OCI-LY7 (cell line): ENCODE measurements around the gene CCT7. TPM values are rescaled to one million over a fixed set of nuclear protein-coding genes. Genes with fewer than 3 reads are reported as not detected.

Experiments used
- BruUV-seq: library from RNA; stranded (reverse); fragments of 400-500 nt; replicated peaks from 2 replicates; lab custom pipeline; 2021; lab: Mats Ljungman, UMichigan
- CTCF ChIA-PET: fragments of 300-600 bp; sonication (Branson Sonifier 250); formaldehyde crosslinking; loops from one replicate; lab custom pipeline; 2022; ENCODE audit warnings: antibody characterized with exemption; ENCODE audit not compliant: unreplicated experiment; lab: Charles Lee
- POLR2A ChIA-PET: fragments of 300-600 bp; sonication (Branson Sonifier 250); formaldehyde crosslinking; loops from one replicate; lab custom pipeline; 2022; ENCODE audit warnings: antibody characterized with exemption; lab: Charles Lee
- DNase-seq: peaks from one replicate; pipeline ENCODE4 v3.0.0-alpha.2; 2015; ENCODE audit warnings: low spot score
- H2AFZ ChIP-seq: fragments of 200-600 bp; sonication (generic), shearing (Covaris generic); 2 replicates; pipeline ENCODE4 v1.6.1; 2014; ENCODE audit warnings: mild to moderate bottlenecking, antibody characterized with exemption, low read length, moderate library complexity
- H3K27ac ChIP-seq: fragments of 200-600 bp; sonication (generic); 2 replicates; pipeline ENCODE4 v1.5.1; 2014; ENCODE audit warnings: mixed run types, low read depth, mild to moderate bottlenecking, moderate library complexity, low read length, inconsistent platforms; ENCODE audit not compliant: poor library complexity, severe bottlenecking
- H3K36me3 ChIP-seq: fragments of 200-600 bp; sonication (generic); 2 replicates; pipeline ENCODE4 v1.6.1; 2014; ENCODE audit warnings: mild to moderate bottlenecking, antibody characterized with exemption, low read length, moderate library complexity, mixed read lengths; ENCODE audit not compliant: insufficient read depth
- H3K4me1 ChIP-seq: fragments of 200-600 bp; sonication (generic); 2 replicates; pipeline ENCODE4 v1.5.1; 2014; ENCODE audit warnings: mild to moderate bottlenecking, low read length; ENCODE audit not compliant: insufficient read depth, poor library complexity, severe bottlenecking
- H3K4me2 ChIP-seq: fragments of 200-600 bp; sonication (generic); 2 replicates; pipeline ENCODE4 v1.6.1; 2014; ENCODE audit warnings: mild to moderate bottlenecking, low read length
- H3K4me3 ChIP-seq: fragments of 200-600 bp; sonication (generic); 2 replicates; pipeline ENCODE4 v1.5.1; 2014; ENCODE audit warnings: mild to moderate bottlenecking, low read depth, low read length; ENCODE audit not compliant: poor library complexity, severe bottlenecking
- H3K79me2 ChIP-seq: fragments of 200-600 bp; sonication (generic); 2 replicates; pipeline ENCODE4 v1.6.1; 2016; ENCODE audit warnings: low read depth, mild to moderate bottlenecking, low read length, moderate library complexity, mixed read lengths; ENCODE audit not compliant: insufficient read depth
- H3K9me2 ChIP-seq: fragments of 200-600 bp; sonication (generic); 2 replicates; pipeline ENCODE4 v1.6.1; 2016; ENCODE audit warnings: mild to moderate bottlenecking, low read length, mixed read lengths; ENCODE audit not compliant: insufficient read depth
- H3K9me3 ChIP-seq: fragments of 200-600 bp; sonication (generic); 2 replicates; pipeline ENCODE4 v1.6.1; 2014; ENCODE audit warnings: mild to moderate bottlenecking, mixed run types, low read length, mixed read lengths
- H4K20me1 ChIP-seq: fragments of 200-600 bp; sonication (generic); 2 replicates; pipeline ENCODE4 v1.6.1; 2014; ENCODE audit warnings: mild to moderate bottlenecking, antibody characterized with exemption, low read length, moderate library complexity, mixed read lengths; ENCODE audit not compliant: insufficient read depth
- CTCF ChIP-seq: fragments of 200-600 bp; sonication (generic); conservative IDR thresholded peaks from 2 replicates; pipeline ENCODE4 v1.5.1; 2014; ENCODE audit warnings: mild to moderate bottlenecking, antibody characterized with exemption, low read length, moderate library complexity, mixed read lengths
- EZH2phosphoT487 ChIP-seq: fragments of 200-600 bp; sonication (generic); IDR thresholded peaks from 2 replicates; pipeline ENCODE4 v1.6.1; 2018; ENCODE audit warnings: low read depth, borderline replicate concordance, mild to moderate bottlenecking, mixed run types, antibody characterized with exemption, low read length, moderate library complexity, mixed read lengths
- intact Hi-C: fragments of 100-400 bp; cut with micrococcal nuclease; formaldehyde crosslinking; loops from one replicate; pipeline ENCODE4 v1.10.0; 2022; ENCODE audit not compliant: unreplicated experiment
- total RNA-seq, 2 experiments: library from RNA; depleted of rRNA in 1 of 2; stranded (reverse); fragments of >200 nt in 1 of 2; shearing (Covaris generic) in 1 of 2; gene quantifications; 2 replicates each; pipeline ENCODE4 v1.2.3, GENCODE V29; 2014 to 2022

CCT7 gene
- total RNA-seq, 2 experiments from 2014 or later: 334 to 347 TPM

- no peak for DNase-seq
- Histone ChIP-seq H3K79me2 (peaks cover 14% of the 10 kb centered on the region; the same call in 1 of the 2 replicates), H3K27ac (no peak overlapping the region), H3K4me2 (no peak overlapping the region), H3K9me3 (no peaks in the 10 kb centered on the region), H2AFZ (no peak overlapping the region), H3K4me3 (no peak overlapping the region), H3K36me3 (peaks cover 87% of the 10 kb centered on the region), H3K4me1 (no peaks in the 10 kb centered on the region), H4K20me1 (no peaks in the 10 kb centered on the region), H3K9me2 (no peaks in the 10 kb centered on the region)
- CTCF ChIA-PET: interaction anchor here (0.7 kb wide), 1 partner anchor 162 kb away, joined by 3 read pairs; no protein-coding TSS in a partner anchor
- POLR2A ChIA-PET: no interaction called here
- BruUV-seq: no TSS peak
- TF ChIP-seq EZH2phosphoT487 (no peak), CTCF (no peak)
- intact Hi-C loops: no loop called here
Observed at GRCh38 chr2:73263540-73264331, 29.6 kb downstream of the CCT7 start.

GRCh38 chr2:73264332-73264606, 30.2 kb downstream of the CCT7 start:
- Histone ChIP-seq H3K4me2 (no peak overlapping the region), H3K9me2 (no peaks in the 10 kb centered on the region), H3K36me3 (peaks cover 85% of the 10 kb centered on the region), H3K4me3 (no peak overlapping the region), H3K79me2 (peaks cover 14% of the 10 kb centered on the region; the same call in 1 of the 2 replicates), H3K4me1 (no peaks in the 10 kb centered on the region), H4K20me1 (no peaks in the 10 kb centered on the region), H3K9me3 (no peaks in the 10 kb centered on the region), H2AFZ (no peak overlapping the region), H3K27ac (no peak overlapping the region)
- BruUV-seq: no TSS peak
- POLR2A ChIA-PET: no interaction called here
- intact Hi-C loops: no loop called here
- TF ChIP-seq CTCF: no peak
- TF ChIP-seq EZH2phosphoT487: no peak
- DNase-seq: no peak
- CTCF ChIA-PET: interaction anchor here (0.7 kb wide), 1 partner anchor 162 kb away, joined by 3 read pairs; no protein-coding TSS in a partner anchor

GRCh38 chr2:73264783-73265182, 30.7 kb downstream of the CCT7 start:
- H3K9me2 ChIP-seq: no peaks in the 10 kb centered on the region
- H3K9me3 ChIP-seq: no peaks in the 10 kb centered on the region
- H3K4me1 ChIP-seq: peaks cover 3% of the 10 kb centered on the region
- no peak overlapping the region for H3K27ac ChIP-seq
- no peaks in the 10 kb centered on the region for H4K20me1 ChIP-seq
- TF ChIP-seq EZH2phosphoT487 (no peak), CTCF (no peak)
- ChIA-PET CTCF (no interaction called here), POLR2A (no interaction called here)
- BruUV-seq: no TSS peak
- no peak overlapping the region for H2AFZ ChIP-seq
- H3K4me2 ChIP-seq: no peak overlapping the region
- H3K4me3 ChIP-seq: no peak overlapping the region
- peaks cover 16% of the 10 kb centered on the region; the same call in 1 of the 2 replicates for H3K79me2 ChIP-seq
- peaks cover 82% of the 10 kb centered on the region for H3K36me3 ChIP-seq
- no peak for DNase-seq
- intact Hi-C loops: no loop called here
